HG03575 (cell line): ENCODE measurements around the gene CC2D2A.

Experiments used
- ATAC-seq: cut with Tn5 transposase; IDR thresholded peaks from one replicate; pipeline ENCODE4 v1.9.1; 2021; ENCODE audit not compliant: unreplicated experiment, insufficient number of reproducible peaks, low FRiP score; ENCODE audit errors: extremely low read depth

Gene CC2D2A

GRCh38 chr4:15544248-15544729 is 74.6 kb downstream of the CC2D2A start:
- no peak for ATAC-seq

GRCh38 chr4:15545371-15545770 is 75.7 kb downstream of the CC2D2A start:
- ATAC-seq = no peak

DNA sequence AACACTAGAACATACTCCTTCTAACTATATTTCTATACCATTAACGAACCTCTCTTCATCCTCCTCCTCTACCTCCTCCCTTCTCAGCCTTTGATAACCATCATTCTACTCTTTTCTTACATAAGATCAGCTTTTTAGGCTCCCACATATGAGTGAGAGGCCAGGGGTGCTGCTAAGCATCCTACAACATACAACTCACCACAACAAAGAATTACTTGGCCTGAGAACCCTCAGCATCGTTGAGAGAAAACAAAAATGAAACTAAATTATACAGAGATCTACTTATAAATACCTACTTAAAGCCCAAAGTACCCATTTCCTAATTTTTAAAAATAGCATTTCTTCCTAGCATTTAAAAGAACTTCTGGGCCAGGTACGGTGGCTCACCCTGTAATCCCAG is 77.7 kb downstream of the CC2D2A start:
- ATAC-seq = no peak

GRCh38 chr4:15550491-15550890 is 80.8 kb downstream of the CC2D2A start:
- ATAC-seq = no peak

GRCh38 chr4:15551740-15552446 is 82.2 kb downstream of the CC2D2A start:
- ATAC-seq = no peak

- ATAC-seq = no peak
Observed at GRCh38 chr4:15552557-15553362, 83.1 kb downstream of the CC2D2A start.

DNA sequence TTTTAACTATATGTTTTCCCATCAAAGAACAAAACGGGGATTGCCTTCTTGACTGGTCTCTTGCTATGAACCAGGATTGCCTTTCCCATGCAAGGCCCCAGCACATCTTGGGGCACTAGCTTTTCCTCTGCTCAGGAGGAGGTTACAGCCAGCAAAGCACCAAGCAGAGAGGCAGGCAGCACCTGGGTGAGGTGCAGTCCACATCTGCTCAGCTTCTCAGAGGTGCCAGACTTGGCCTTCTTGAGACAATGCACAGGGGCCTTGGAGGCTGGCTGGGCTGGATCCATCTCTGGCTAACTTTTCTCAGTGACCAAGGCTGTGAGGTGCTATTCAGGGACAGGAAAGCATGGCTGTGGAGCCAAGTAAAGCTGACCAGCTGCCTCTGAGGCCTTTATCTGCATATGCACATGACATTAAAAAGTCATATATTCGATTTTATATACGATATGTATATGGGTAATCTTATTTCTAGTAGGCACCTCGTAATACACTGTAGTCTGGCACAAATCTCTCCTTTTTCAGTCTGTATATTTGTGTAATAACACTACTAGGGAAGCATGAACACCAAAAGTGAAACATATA is 86.9 kb downstream of the CC2D2A start:
- ATAC-seq = no peak

GRCh38 chr4:15557786-15558550 is 88.3 kb downstream of the CC2D2A start:
- no peak for ATAC-seq

DNA sequence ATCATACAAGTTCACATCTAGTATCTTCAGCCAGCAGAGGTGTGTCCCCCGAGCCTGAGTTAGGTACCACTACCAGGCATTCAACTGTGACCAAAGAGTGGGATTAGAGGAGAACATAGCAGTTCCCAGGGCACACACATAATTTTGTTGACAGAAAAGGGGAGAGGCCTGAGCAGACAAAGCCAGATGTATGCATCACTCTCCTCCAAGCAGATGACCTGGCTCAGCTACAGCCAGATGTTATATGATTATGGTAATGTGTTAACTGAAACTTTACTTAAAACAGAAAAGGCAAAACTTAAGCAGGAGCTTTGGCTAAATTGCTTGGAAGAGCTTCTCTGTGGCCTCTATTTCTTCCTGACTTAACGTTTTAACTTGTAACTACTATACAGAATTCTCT is 88.9 kb downstream of the CC2D2A start:
- ATAC-seq = no peak

- no peak for ATAC-seq
Observed at GRCh38 chr4:15562114-15562513, 92.4 kb downstream of the CC2D2A start.

GRCh38 chr4:15562623-15563022 is 92.9 kb downstream of the CC2D2A start:
- no peak for ATAC-seq

DNA sequence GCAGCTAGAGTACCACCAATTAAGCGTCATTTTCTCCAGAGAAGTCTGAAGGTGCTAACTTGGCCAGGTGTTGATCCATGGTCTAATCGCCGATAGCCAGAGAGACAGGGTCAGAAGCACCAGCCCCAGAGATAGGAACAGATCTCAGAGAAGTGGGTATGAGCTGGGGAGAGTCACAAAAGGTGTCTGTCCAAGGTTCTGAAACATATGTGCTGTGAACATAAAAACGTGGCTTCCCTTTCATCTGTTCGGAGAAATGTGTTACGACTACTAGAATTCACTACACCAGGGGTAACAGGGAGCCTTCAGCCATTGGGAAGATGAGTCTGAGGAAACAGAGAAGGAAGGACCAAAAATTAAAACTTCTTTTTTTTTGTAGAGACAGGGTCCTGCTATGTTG is 94.2 kb downstream of the CC2D2A start:
- ATAC-seq = no peak

- no peak for ATAC-seq
Observed at GRCh38 chr4:15568821-15569220, 99.1 kb downstream of the CC2D2A start.

- ATAC-seq = no peak
Observed at GRCh38 chr4:15569746-15570145, 100.1 kb downstream of the CC2D2A start.

DNA sequence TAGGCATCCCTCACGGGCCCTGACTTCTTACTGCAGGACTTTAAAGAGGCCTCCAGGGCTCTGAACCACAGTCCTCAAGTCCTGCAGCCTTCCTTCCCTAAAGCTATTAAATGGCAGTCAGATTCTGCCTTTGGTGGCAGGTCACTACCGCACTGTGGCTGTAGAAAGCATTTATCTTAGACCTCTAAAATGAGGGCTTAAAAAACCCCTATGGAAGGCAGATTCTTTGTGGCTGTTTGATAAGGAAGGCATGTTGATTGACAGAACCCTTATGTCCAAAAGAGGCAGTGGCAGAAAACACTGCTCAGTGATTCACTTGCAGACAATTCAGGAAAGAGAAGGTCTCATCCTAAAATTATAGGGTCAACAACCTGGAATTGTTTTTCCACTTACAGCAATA is 106.3 kb downstream of the CC2D2A start:
- ATAC-seq = no peak

GRCh38 chr4:15577508-15577907 is 107.8 kb downstream of the CC2D2A start:
- no peak for ATAC-seq

- no peak for ATAC-seq
Observed at GRCh38 chr4:15584785-15585184, 115.1 kb downstream of the CC2D2A start.

DNA sequence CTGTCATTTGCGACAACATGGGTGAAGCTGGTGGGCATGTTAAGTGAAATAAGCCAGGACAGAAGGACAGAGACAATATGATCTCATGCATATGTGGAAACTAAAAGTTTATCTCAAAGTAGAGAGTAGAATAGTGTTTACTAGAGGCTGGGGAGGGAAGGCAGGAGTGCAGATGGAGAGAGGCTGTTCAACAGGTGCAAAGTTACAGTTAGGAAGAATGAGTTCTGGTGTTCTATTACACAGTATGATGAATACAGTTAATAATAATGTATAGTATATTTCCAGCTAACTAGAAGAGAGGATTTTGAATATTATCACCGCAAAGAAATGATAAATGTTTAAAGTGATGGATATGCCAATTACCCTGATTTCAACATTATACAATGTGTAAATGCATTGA is 115.6 kb downstream of the CC2D2A start:
- ATAC-seq = no peak

DNA sequence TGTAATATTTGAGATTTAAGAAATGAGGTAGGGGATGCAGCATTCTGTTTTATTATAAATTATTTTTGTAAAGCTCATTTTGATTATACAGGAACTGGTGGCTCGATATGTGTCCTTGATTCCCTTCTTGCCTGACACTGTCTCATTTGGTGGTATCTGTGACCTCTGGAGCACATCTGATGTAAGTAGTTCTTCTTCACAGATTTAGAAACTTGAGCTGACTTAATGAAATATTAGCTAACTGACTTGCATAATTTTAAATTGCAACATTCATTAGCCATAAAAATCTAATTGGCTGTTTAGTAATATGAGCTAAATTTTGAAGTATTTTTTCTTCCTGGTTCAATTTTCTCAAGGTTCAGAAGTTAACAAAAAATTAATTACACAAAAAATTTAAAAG is 116.4 kb downstream of the CC2D2A start:
- no peak for ATAC-seq
